IMR-90 (cell line): ENCODE measurements around the gene CYP27C1.
"Not testable (repeated sequence)": the region's sequence is repeated elsewhere in the genome, so short reads cannot be mapped to it uniquely, and the experiment has no call there.

ENCODE experiments used
- BHLHE40 ChIP-seq: fragments of 150-350 bp; IDR thresholded peaks from 2 replicates; pipeline ENCODE4 v1.6.1; 2016; ENCODE audit warnings: mild to moderate bottlenecking, low read depth, low read length
- CEBPB ChIP-seq: IDR thresholded peaks from 2 replicates; pipeline ENCODE4 v1.6.1; 2012; ENCODE audit warnings: low read depth, low read length, improper control_type of control experiment
- CHD1 ChIP-seq: IDR thresholded peaks from 2 replicates; pipeline ENCODE4 v1.6.1; 2012; ENCODE audit warnings: low read depth, low read length, improper control_type of control experiment
- MAZ ChIP-seq: IDR thresholded peaks from 2 replicates; pipeline ENCODE4 v1.6.1; 2012; ENCODE audit warnings: low read depth, mild to moderate bottlenecking, low read length, improper control_type of control experiment, moderate library complexity, borderline replicate concordance
- MXI1 ChIP-seq: IDR thresholded peaks from 2 replicates; pipeline ENCODE4 v1.6.1; 2012; ENCODE audit warnings: low read depth, mild to moderate bottlenecking, low read length, moderate library complexity, borderline replicate concordance
- NFE2L2 ChIP-seq: fragments of 150-350 bp; IDR thresholded peaks from 2 replicates; pipeline ENCODE4 v1.6.1; 2016; ENCODE audit warnings: low read depth, mild to moderate bottlenecking, low read length
- POLR2A ChIP-seq: IDR thresholded peaks from 2 replicates; pipeline ENCODE4 v1.6.1; 2012; ENCODE audit warnings: mild to moderate bottlenecking, low read depth, low read length
- RAD21 ChIP-seq: IDR thresholded peaks from 2 replicates; pipeline ENCODE4 v1.6.1; 2012; ENCODE audit warnings: low read length, improper control_type of control experiment
- RCOR1 ChIP-seq: IDR thresholded peaks from 2 replicates; pipeline ENCODE4 v1.6.1; 2012; ENCODE audit warnings: mild to moderate bottlenecking, low read length, improper control_type of control experiment; ENCODE audit not compliant: insufficient replicate concordance
- RFX5 ChIP-seq: IDR thresholded peaks from 2 replicates; pipeline ENCODE4 v1.8.0; 2012; ENCODE audit warnings: low read depth, mild to moderate bottlenecking, low read length, moderate library complexity
- SMC3 ChIP-seq: fragments of 150-350 bp; IDR thresholded peaks from 2 replicates; pipeline ENCODE4 v1.6.1; 2016; ENCODE audit warnings: low read depth, mild to moderate bottlenecking, antibody characterized with exemption, low read length, moderate library complexity
- TF ChIP-seq, protein P1 (sequence below): conservative IDR thresholded peaks from 2 replicates; pipeline ENCODE4 v1.5.1; 2012; ENCODE audit warnings: mild to moderate bottlenecking, low read depth, low read length, improper control_type of control experiment

GRCh38 chr2:127163090-127163406 is 57.1 kb downstream of the CYP27C1 start:
- TF ChIP-seq, protein P1, sequence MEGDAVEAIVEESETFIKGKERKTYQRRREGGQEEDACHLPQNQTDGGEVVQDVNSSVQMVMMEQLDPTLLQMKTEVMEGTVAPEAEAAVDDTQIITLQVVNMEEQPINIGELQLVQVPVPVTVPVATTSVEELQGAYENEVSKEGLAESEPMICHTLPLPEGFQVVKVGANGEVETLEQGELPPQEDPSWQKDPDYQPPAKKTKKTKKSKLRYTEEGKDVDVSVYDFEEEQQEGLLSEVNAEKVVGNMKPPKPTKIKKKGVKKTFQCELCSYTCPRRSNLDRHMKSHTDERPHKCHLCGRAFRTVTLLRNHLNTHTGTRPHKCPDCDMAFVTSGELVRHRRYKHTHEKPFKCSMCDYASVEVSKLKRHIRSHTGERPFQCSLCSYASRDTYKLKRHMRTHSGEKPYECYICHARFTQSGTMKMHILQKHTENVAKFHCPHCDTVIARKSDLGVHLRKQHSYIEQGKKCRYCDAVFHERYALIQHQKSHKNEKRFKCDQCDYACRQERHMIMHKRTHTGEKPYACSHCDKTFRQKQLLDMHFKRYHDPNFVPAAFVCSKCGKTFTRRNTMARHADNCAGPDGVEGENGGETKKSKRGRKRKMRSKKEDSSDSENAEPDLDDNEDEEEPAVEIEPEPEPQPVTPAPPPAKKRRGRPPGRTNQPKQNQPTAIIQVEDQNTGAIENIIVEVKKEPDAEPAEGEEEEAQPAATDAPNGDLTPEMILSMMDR: not testable (repeated sequence)
- TF ChIP-seq CHD1, CEBPB, POLR2A, SMC3, RAD21, RFX5, BHLHE40, MAZ, NFE2L2, RCOR1, MXI1: not testable (repeated sequence)
